Measurements from ENCODE around the gene P4HA3.

GRCh38 chr11:74320538-74320937, 9.1 kb upstream of the P4HA3 start:
- TF ChIP-seq PATZ1 (CRISPR knock-in tag; IDR thresholded peaks at IDR 0.05; ENCODE audit: borderline replicate concordance) (no peak), CSRNP3 (CRISPR knock-in tag; IDR thresholded peaks at IDR 0.05) (no peak), ZNF8 (CRISPR knock-in tag; IDR thresholded peaks at IDR 0.05) (no peak), GLIS3 (CRISPR knock-in tag; IDR thresholded peaks at IDR 0.05) (no peak), ARNTL (CRISPR knock-in tag; IDR thresholded peaks at IDR 0.05; ENCODE audit: borderline replicate concordance, low read depth) (no peak), ISL1 (CRISPR knock-in tag; IDR thresholded peaks at IDR 0.05) (no peak), CREB5 (CRISPR knock-in tag; IDR thresholded peaks at IDR 0.05; ENCODE audit: low read depth) (no peak)
